ENCODE results near the gene PSME1.

PSME1 gene

DNA sequence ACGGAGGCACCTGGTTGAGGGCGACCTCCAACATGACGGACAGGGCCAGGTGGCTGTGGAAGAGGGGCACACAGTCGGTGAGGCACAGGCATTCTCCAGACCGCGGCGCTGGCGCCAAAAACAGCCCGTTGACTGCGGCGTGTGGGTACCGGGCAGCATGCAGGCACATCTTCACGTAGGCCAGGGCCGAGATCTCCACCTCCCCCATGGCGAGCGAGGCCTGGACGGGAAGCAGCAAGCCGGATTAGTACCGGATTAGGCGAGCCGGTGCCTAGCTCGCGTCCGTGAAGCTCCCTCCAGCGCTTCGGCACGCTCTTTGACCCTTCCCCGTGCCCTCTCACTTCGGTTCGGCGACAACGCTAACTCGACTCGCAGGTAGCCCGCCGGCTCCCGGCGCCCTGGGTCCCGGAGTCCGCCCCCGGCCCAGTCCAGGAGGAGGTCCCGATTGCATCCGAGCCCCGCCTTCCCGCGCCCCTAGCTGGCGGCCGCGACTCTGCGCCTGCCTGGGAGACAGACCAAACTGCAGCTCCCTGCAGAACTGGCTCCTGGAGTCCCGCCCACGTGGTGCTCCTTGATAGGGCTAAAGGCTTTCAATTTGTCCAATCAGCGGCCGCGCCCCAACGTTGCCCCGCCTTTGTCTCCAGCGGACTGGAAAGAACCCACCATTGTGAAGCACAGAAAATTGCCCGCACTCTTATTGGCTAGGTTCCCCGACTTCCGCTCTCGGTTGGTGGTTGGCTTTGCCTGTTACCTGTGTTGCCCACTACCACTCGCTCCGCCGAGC is 5.3 kb downstream of the PSME1 start, which contains the start of gene EMC9:
EMC9 (minus strand) TSS at position 495 of the 784 bp plus-strand sequence; CDS start at position 208, 287 bp downstream.
- TF ChIP-seq, protein P1, sequence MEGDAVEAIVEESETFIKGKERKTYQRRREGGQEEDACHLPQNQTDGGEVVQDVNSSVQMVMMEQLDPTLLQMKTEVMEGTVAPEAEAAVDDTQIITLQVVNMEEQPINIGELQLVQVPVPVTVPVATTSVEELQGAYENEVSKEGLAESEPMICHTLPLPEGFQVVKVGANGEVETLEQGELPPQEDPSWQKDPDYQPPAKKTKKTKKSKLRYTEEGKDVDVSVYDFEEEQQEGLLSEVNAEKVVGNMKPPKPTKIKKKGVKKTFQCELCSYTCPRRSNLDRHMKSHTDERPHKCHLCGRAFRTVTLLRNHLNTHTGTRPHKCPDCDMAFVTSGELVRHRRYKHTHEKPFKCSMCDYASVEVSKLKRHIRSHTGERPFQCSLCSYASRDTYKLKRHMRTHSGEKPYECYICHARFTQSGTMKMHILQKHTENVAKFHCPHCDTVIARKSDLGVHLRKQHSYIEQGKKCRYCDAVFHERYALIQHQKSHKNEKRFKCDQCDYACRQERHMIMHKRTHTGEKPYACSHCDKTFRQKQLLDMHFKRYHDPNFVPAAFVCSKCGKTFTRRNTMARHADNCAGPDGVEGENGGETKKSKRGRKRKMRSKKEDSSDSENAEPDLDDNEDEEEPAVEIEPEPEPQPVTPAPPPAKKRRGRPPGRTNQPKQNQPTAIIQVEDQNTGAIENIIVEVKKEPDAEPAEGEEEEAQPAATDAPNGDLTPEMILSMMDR (IDR thresholded peaks at IDR 0.05; ENCODE audit: low read depth, low read length), result peak; percentile 55
- peak; percentile 99 for DNase-seq (ENCODE audit: low read depth in 2 of 2)
- H3K4me3 ChIP-seq (replicated peaks in 1 of 2; ENCODE audit: low read depth in 2 of 2, low read length in 2 of 2), result peak within 1 kb of the TSS; percentile 80 to 94

DNA sequence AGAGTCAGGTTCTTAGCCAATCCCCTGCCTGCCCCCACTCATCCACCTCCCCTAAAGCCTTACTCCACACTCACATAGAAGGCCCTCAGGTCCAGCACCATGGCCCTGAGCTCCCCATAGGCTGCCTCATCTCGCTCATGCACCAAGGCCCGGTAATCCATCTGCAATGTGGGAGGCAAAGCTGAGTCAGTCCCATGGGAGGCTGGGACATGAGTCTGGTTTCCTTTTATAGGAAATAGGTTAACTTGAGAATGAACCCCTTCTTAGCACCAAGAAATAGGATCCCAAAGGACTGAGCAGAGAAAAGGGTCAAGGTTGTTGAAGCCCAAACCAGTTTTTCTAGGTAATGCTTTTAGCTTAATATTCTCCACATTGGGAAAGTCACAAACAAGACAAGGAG is 7.5 kb downstream of the PSME1 start:
- TF ChIP-seq, protein P1 (IDR thresholded peaks at IDR 0.05; ENCODE audit: low read depth, low read length), result no peak

DNA sequence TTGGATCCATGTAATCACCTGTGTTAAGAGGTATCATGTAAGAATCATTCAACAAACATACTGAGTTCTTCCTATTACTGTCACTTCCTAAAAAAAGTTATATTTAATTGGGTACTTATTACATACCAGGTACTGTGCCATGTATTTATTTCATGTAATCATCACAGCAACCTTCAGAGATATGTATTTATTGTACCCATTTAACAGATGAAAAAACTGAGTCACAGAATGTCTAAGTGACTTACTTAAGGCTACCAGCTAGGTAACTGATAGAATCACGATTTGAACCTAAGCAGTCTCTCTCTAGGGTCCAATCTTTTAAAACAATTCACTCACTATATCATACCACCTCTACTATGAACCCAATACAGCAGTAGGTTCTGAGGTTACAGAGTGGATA is 8.5 kb downstream of the PSME1 start:
- TF ChIP-seq, protein P1 (IDR thresholded peaks at IDR 0.05; ENCODE audit: low read depth, low read length), result no peak
- H3K4me3 ChIP-seq (replicated peaks in 1 of 2; ENCODE audit: low read depth in 2 of 2, low read length in 2 of 2), result no peak overlapping the region
- DNase-seq (ENCODE audit: low read depth in 2 of 2), result no peak

More for the DNA sequence above, 7.5 kb downstream of the PSME1 start:
- DNase-seq (ENCODE audit: low read depth in 2 of 2), result peak in 1 of 2 donors; percentile 86
- no peak overlapping the region for H3K4me3 ChIP-seq (replicated peaks in 1 of 2; ENCODE audit: low read depth in 2 of 2, low read length in 2 of 2)

DNA sequence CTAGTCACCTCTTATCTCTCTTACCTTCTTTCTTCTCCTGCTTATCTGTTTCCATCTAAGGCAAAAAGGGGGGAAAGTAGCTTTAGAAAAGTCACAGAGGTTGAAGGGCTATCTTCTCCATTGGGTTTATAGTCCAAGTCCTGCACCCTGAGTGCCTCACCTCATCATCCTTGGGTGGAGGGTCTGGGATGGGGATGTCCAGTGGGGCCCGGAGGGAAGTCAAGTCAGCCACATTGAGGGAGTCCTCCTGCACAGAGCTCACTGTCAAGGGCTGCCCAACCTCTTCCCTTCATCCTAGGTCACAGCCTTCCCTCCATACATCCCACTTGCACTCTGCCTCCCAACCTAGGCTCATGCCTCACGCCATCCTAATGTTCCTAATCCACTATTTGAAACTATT is 9.2 kb downstream of the PSME1 start:
- TF ChIP-seq, protein P1 (IDR thresholded peaks at IDR 0.05; ENCODE audit: low read depth, low read length), result no peak
- DNase-seq (ENCODE audit: low read depth in 2 of 2), result no peak
- peak overlapping the region in 1 of 2 donors; percentile 12 for H3K4me3 ChIP-seq (replicated peaks in 1 of 2; ENCODE audit: low read depth in 2 of 2, low read length in 2 of 2)

DNA sequence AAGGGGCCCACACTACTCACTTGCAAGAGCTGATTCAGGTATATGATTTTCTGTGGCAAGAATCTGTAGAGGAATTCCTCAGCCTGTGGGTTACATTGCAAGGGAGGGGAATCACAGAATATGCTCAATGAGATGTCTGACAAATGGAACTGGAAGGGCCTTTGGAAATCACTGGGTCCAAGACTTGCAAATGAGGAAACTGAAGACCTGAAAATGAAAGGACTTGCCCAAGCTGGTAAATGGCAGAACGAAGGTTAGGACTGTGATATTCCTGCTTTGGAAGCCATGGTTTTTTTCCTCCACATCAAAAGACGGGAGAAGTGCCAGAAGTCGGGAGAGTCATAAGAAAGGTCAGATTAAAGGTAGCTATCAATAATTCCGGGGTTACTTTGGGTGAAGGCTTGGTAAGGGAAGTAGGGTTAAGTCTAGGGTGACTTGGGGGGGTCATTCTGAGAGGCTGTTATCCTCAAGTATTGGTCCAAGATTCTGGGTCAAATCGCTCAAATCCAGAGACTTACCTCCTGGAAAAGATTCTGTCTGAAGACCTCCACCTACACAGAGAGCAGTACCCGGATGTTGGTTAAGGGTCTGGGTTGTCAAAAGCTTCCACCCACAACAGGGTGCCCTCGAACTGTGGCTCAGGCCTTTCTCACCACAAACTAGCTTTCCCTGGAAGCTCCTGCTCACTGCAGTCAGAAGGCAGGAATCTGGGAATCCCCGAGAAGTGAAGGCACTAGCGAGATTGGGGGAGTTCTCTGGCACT is 9.9 kb downstream of the PSME1 start:
- H3K4me3 ChIP-seq (replicated peaks in 1 of 2; ENCODE audit: low read depth in 2 of 2, low read length in 2 of 2), result peak overlapping the region; percentile 88 to 91
- TF ChIP-seq, protein P1 (IDR thresholded peaks at IDR 0.05; ENCODE audit: low read depth, low read length), result no peak
- DNase-seq (ENCODE audit: low read depth in 2 of 2), result peak in 1 of 2 donors; percentile 31

DNA sequence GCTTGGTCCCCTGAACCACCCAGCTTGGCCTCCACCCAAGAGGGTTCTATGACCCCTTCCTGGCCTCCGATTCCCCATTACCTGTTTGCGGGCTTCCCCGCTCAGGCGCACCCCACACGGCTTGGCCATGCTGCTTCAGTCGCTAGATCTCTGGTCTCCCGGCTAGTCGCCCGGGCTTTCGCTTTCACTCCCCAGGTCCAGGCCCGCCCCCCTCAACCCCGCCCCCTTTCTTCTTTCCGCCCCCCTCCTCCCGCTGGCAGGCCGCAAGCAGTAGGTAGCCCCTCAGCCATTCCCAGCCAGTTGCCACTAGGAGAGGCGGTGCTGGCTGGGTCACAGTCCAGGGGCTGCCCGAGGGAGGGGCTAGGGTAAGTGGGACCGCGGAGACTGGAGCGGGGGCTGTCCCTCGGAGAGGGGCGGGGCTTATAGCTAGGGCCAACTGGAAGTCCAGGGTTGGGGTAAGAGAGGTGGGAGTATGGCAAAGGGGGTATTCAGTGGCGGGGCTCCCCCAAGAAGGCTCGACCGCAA is 10.5 kb downstream of the PSME1 start, which contains the start of gene PSME2:
PSME2 (minus strand) TSS at position 158 of the 525 bp plus-strand sequence; CDS start at position 129, 29 bp downstream.
- DNase-seq (ENCODE audit: low read depth in 2 of 2), result peak; percentile 95 to 99
- peak within 1 kb of the TSS; percentile 88 to 91 for H3K4me3 ChIP-seq (replicated peaks in 1 of 2; ENCODE audit: low read depth in 2 of 2, low read length in 2 of 2)
- TF ChIP-seq, protein P1 (IDR thresholded peaks at IDR 0.05; ENCODE audit: low read depth, low read length), result no peak
